HL-60 (cell line): Measurements from ENCODE around the gene PLEKHN1.

Experiments used
- DNase-seq, 2 experiments: peaks; one replicate each; pipeline ENCODE4 v3.0.0-alpha.2; 2010 to 2020; ENCODE audit warnings: low read depth in 1 of 2, low spot score in 1 of 2
- H3K27ac ChIP-seq: fragments of 250-450 bp; sonication (Bioruptor Pico); replicated peaks from 2 replicates; pipeline ENCODE4 v1.5.1; 2020; ENCODE audit warnings: mild to moderate bottlenecking, moderate library complexity
- H3K27me3 ChIP-seq: fragments of 250-450 bp; sonication (Bioruptor Pico); 2 replicates; pipeline ENCODE4 v1.5.1; 2021; ENCODE audit warnings: mild to moderate bottlenecking, moderate library complexity; ENCODE audit not compliant: insufficient read depth, poor library complexity, severe bottlenecking
- H3K4me3 ChIP-seq: replicated peaks from 2 replicates; pipeline ENCODE4 v1.5.1; 2011; ENCODE audit warnings: mild to moderate bottlenecking, control low read depth, low read length; ENCODE audit not compliant: insufficient read depth
- CTCF ChIP-seq: IDR thresholded peaks from one replicate; pipeline ENCODE4 v1.5.1; 2011; ENCODE audit warnings: low read length, control low read depth, inconsistent platforms; ENCODE audit not compliant: insufficient read depth
- GABPA ChIP-seq: IDR thresholded peaks from 2 replicates; pipeline ENCODE4 v1.6.1; 2012; ENCODE audit warnings: low read depth
- POLR2AphosphoS5 ChIP-seq: IDR thresholded peaks from 2 replicates; pipeline ENCODE4 v1.6.1; 2012; ENCODE audit warnings: low read depth
- REST ChIP-seq: IDR thresholded peaks from 2 replicates; pipeline ENCODE4 v1.6.1; 2012; ENCODE audit warnings: low read depth; ENCODE audit not compliant: insufficient replicate concordance
- SPI1 ChIP-seq: IDR thresholded peaks from 2 replicates; pipeline ENCODE4 v1.6.1; 2012; ENCODE audit warnings: low read depth, mild to moderate bottlenecking, borderline replicate concordance

PLEKHN1 gene

GRCh38 chr1:951364-951763, 14.9 kb upstream of the PLEKHN1 start:
- DNase-seq = no peak
- Histone ChIP-seq H3K4me3 (no peak overlapping the region), H3K27me3 (no peaks in the 10 kb centered on the region), H3K27ac (no peak overlapping the region)
- TF ChIP-seq POLR2AphosphoS5 (no peak), REST (no peak), SPI1 (no peak), GABPA (no peak), CTCF (no peak)

GRCh38 chr1:952201-952600, 14.1 kb upstream of the PLEKHN1 start:
- no peak for TF ChIP-seq POLR2AphosphoS5
- TF ChIP-seq CTCF = no peak
- TF ChIP-seq GABPA = no peak
- no peak for TF ChIP-seq REST
- no peak for TF ChIP-seq SPI1
- no peak overlapping the region for H3K4me3 ChIP-seq

GRCh38 chr1:952603-953002, 13.7 kb upstream of the PLEKHN1 start:
- H3K27me3 ChIP-seq = no peaks in the 10 kb centered on the region
- H3K4me3 ChIP-seq = no peak overlapping the region
- DNase-seq = no peak
- no peak overlapping the region for H3K27ac ChIP-seq
- TF ChIP-seq SPI1 (no peak), POLR2AphosphoS5 (no peak; the same call in 1 of the 2 replicates), GABPA (no peak)

More at GRCh38 chr1:952201-952600, 14.1 kb upstream of the PLEKHN1 start:
- DNase-seq = no peak
- H3K27ac ChIP-seq = no peak overlapping the region
- H3K27me3 ChIP-seq = no peaks in the 10 kb centered on the region

- H3K27me3 ChIP-seq = no peaks in the 10 kb centered on the region
- no peak overlapping the region for H3K27ac ChIP-seq
- H3K4me3 ChIP-seq = no peak overlapping the region
- no peak for DNase-seq
- TF ChIP-seq POLR2AphosphoS5 = no peak
- no peak for TF ChIP-seq SPI1
- no peak for TF ChIP-seq REST
These were observed 12.6 kb upstream of the PLEKHN1 start for GRCh38 chr1:953524-954320.
